CD4-positive, alpha-beta T cell treated with Interleukin-2 at 100 ng/mL for 4 hours (primary cell): Measurements from ENCODE around the gene CHEK2.
"Not testable (repeated sequence)": the region's sequence is repeated elsewhere in the genome, so short reads cannot be mapped to it uniquely, and the experiment has no call there.

Experiments used
- DNase-seq: peaks from one replicate; pipeline ENCODE4 v3.0.0-alpha.2; 2020; ENCODE audit warnings: low spot score

The CHEK2 gene

GRCh38 chr22:28689796-28690195, 51.8 kb downstream of the CHEK2 start:
- not testable (repeated sequence) for DNase-seq

- not testable (repeated sequence) for DNase-seq
These were observed 58.7 kb downstream of the CHEK2 start for GRCh38 chr22:28682966-28683365.

GRCh38 chr22:28680813-28681490, 60.7 kb downstream of the CHEK2 start:
- not testable (repeated sequence) for DNase-seq

- DNase-seq: not testable (repeated sequence)
These were observed 61.9 kb downstream of the CHEK2 start, which contains the start of gene TTC28 for GRCh38 chr22:28679611-28680287. Gene TTC28 (minus strand): TSS chr22:28679840. CDS start chr22:28679723, 117 bp downstream.

GRCh38 chr22:28678778-28679610, 62.6 kb downstream of the CHEK2 start:
- not testable (repeated sequence) for DNase-seq

GRCh38 chr22:28678170-28678569, 63.5 kb downstream of the CHEK2 start:
- DNase-seq: not testable (repeated sequence)

GRCh38 chr22:28674121-28674563, 67.5 kb downstream of the CHEK2 start:
- DNase-seq: peak; percentile 59

- no peak for DNase-seq
These were observed 70.9 kb downstream of the CHEK2 start for GRCh38 chr22:28670756-28671155.

GRCh38 chr22:28670161-28670560, 71.5 kb downstream of the CHEK2 start:
- DNase-seq: no peak

- DNase-seq: no peak
These were observed 72.2 kb downstream of the CHEK2 start for GRCh38 chr22:28669387-28669786.

GRCh38 chr22:28663569-28663942, 78.1 kb downstream of the CHEK2 start:
- DNase-seq: not testable (repeated sequence)

GRCh38 chr22:28658448-28658847, 83.2 kb downstream of the CHEK2 start:
- DNase-seq: no peak

- no peak for DNase-seq
These were observed 85.4 kb downstream of the CHEK2 start for GRCh38 chr22:28656181-28656580.

GRCh38 chr22:28650463-28650862, 91.2 kb downstream of the CHEK2 start:
- no peak for DNase-seq

GRCh38 chr22:28648792-28649191, 92.8 kb downstream of the CHEK2 start:
- no peak for DNase-seq

- no peak for DNase-seq
These were observed 94.4 kb downstream of the CHEK2 start for GRCh38 chr22:28647216-28647615.

GRCh38 chr22:28639321-28639720, 102.3 kb downstream of the CHEK2 start:
- no peak for DNase-seq
